ENCODE data around the gene PPDPF.

The PPDPF gene

DNA sequence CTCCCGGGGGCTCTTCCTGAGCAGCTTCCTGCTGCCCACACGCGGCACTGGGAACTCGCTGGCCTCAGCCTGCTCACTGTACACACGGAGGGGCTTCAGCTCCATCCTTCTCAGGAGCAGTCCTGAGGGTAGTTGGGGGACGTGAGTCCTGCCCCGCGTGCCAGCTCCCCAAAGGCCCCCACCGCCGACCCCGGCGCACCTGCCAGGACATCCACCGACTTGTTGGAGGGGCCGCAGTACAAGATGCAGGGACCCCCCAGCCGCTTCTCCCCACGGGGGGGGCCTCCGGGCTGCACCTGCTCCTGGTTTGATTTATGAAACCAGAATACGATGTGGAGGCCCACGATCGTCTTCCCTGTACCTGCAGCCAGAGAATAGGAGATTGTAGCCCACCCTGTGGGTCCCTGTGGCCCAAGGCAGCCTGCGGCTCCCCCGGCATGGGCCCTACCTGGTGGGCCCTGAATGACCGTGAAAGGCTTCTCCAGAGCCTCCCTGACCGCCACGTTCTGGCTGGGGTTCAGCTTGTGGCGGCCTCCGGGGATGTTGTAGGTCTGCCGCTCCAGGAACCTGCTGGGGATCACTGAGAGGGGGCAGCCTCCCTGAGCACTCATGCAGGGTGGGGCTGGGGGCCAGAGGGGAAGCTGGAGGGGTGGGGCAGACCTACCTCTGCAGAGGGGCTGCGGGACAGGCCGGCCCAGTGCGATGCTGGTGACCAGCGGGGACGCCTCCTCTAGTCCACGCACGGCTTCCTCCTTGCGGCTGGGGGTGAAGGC, 41.2 kb downstream of the PPDPF start:
- no peaks in the 10 kb centered on the region for H3K36me3 ChIP-seq (ENCODE audit: control insufficient read depth, insufficient read depth, low read length)
- H3K4me1 ChIP-seq: no peaks in the 10 kb centered on the region
- no peaks in the 10 kb centered on the region for H3K79me2 ChIP-seq

DNA sequence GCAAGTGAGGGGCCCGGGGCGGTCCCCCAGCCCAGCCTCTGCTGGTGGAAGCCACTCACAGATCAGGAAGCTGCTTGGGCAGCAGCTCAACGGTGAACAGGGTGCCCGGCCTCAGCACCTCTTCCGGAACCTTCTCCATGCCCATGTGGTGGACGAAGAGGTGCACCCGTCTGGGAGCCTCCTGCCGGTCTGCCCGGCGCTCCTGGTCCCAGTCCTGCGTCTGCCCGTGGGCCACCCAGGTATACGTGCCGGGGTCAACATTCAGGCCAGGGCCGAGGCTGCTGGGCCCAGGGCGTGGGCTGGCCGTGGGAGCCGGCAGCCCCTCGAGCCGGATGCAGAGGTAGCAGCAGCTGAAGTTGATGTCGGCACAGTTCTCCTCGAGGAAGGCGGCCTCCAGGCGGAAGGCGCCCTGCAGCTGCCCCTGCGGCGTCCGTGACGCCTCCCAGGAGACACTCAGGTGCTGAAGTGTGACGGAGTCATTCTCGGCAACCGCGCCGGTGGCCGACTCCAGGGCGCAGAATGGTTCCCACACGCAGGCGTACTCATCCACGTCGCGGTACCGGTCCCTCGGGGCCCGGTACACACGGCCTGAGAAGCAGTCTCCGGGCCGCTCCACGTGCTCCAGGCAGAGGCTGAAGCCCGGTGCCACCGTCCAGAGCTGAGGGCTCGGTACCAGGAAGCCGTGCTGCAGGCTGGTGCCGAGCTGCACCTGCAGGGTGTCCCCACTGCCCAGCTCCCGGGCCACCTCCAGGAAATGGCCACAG, 42.1 kb downstream of the PPDPF start:
- no peak for TF ChIP-seq CTCF (IDR thresholded peaks at IDR 0.05)
- Histone ChIP-seq H3K79me2 (no peaks in the 10 kb centered on the region), H2AFZ (no peak overlapping the region), H3K9ac (no peak overlapping the region), H3K36me3 (ENCODE audit: control insufficient read depth, insufficient read depth, low read length) (no peaks in the 10 kb centered on the region), H3K4me3 (ENCODE audit: low read depth, low read length) (no peak overlapping the region), H3K4me1 (no peaks in the 10 kb centered on the region), H3K27me3 (ENCODE audit: control insufficient read depth, insufficient read depth, low read length) (no peaks in the 10 kb centered on the region), H3K27ac (no peak overlapping the region), H3K9me3 (ENCODE audit: control insufficient read depth, low read length) (no peaks in the 10 kb centered on the region), H3K4me2 (ENCODE audit: low read length) (no peak overlapping the region)

More for the DNA sequence above, 41.2 kb downstream of the PPDPF start:
- Histone ChIP-seq H3K27ac (no peak overlapping the region), H3K4me2 (ENCODE audit: low read length) (no peak overlapping the region), H2AFZ (no peak overlapping the region), H3K4me3 (ENCODE audit: low read depth, low read length) (no peak overlapping the region), H3K9me3 (ENCODE audit: control insufficient read depth, low read length) (no peaks in the 10 kb centered on the region), H3K9ac (no peak overlapping the region), H3K27me3 (ENCODE audit: control insufficient read depth, insufficient read depth, low read length) (no peaks in the 10 kb centered on the region)
- TF ChIP-seq CTCF (IDR thresholded peaks at IDR 0.05): no peak

GRCh38 chr20:63563225-63563935, 42.8 kb downstream of the PPDPF start:
- no peak for TF ChIP-seq CTCF (IDR thresholded peaks at IDR 0.05)
- no peak overlapping the region for H3K4me2 ChIP-seq (ENCODE audit: low read length)
- H3K27me3 ChIP-seq (ENCODE audit: control insufficient read depth, insufficient read depth, low read length): no peaks in the 10 kb centered on the region
- no peak overlapping the region for H3K9ac ChIP-seq
- no peak overlapping the region for H3K4me3 ChIP-seq (ENCODE audit: low read depth, low read length)
- no peak overlapping the region for H2AFZ ChIP-seq
- no peaks in the 10 kb centered on the region for H3K79me2 ChIP-seq
- no peaks in the 10 kb centered on the region for H3K4me1 ChIP-seq
- no peak overlapping the region for H3K27ac ChIP-seq
- H3K9me3 ChIP-seq (ENCODE audit: control insufficient read depth, low read length): no peaks in the 10 kb centered on the region
- H3K36me3 ChIP-seq (ENCODE audit: control insufficient read depth, insufficient read depth, low read length): no peaks in the 10 kb centered on the region

GRCh38 chr20:63564036-63564810, 43.7 kb downstream of the PPDPF start:
- no peak overlapping the region for H3K9ac ChIP-seq
- no peak overlapping the region for H3K4me3 ChIP-seq (ENCODE audit: low read depth, low read length)
- no peak overlapping the region for H3K4me2 ChIP-seq (ENCODE audit: low read length)
- no peak overlapping the region for H3K27ac ChIP-seq
- no peaks in the 10 kb centered on the region for H3K79me2 ChIP-seq
- H3K27me3 ChIP-seq (ENCODE audit: control insufficient read depth, insufficient read depth, low read length): no peaks in the 10 kb centered on the region
- no peak overlapping the region for H2AFZ ChIP-seq
- H3K4me1 ChIP-seq: no peaks in the 10 kb centered on the region
- H3K9me3 ChIP-seq (ENCODE audit: control insufficient read depth, low read length): no peaks in the 10 kb centered on the region
- H3K36me3 ChIP-seq (ENCODE audit: control insufficient read depth, insufficient read depth, low read length): no peaks in the 10 kb centered on the region
- TF ChIP-seq CTCF (IDR thresholded peaks at IDR 0.05): no peak
